NCI-H1105 (cell line): ENCODE results near the gene EVC2.

Experiments
- DNase-seq: peaks from one replicate; lab custom pipeline; 2025; lab: John Stamatoyannopoulos, UW

EVC2 gene

DNA sequence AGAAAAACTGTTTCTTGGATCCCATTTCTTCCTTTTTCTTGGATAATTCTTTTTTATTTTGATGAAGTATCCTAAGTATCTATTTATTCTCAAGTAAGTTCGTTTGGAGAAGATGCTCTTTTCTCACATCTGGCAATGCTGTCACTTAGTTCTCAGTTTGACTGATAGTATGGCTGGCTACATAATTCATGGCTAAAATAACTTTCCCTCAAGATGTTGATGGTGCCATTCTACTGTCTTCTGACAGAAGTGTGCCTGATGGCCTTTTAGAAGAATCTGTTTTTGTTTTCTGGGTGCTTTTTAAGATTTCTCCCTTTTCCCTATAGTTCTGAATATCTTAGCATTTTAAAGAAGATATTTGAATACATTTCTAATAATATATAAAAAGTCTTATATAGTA is 41.6 kb downstream of the EVC2 start:
- no peak for DNase-seq

- no peak for DNase-seq
Observed at GRCh38 chr4:5664778-5665177, 43.6 kb downstream of the EVC2 start.

DNA sequence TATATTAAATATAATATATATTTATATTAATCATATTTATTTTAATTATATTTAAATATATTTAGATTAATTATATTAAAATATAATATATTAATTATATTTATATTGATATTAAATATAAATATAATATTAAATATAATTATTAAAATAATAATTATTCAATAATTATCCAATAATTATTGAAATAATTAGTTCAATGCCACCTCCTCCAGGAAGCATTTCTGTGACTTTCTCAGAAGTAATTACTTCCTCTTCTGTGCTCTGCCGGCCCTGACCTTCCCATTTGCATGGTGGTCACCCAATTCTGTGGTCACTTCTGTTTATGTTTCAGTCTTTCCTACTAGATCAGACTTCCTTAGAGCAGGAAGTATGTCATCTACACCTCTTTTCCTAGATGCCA is 45.8 kb downstream of the EVC2 start:
- DNase-seq, result no peak

GRCh38 chr4:5661237-5661636 is 47.1 kb downstream of the EVC2 start:
- no peak for DNase-seq

DNA sequence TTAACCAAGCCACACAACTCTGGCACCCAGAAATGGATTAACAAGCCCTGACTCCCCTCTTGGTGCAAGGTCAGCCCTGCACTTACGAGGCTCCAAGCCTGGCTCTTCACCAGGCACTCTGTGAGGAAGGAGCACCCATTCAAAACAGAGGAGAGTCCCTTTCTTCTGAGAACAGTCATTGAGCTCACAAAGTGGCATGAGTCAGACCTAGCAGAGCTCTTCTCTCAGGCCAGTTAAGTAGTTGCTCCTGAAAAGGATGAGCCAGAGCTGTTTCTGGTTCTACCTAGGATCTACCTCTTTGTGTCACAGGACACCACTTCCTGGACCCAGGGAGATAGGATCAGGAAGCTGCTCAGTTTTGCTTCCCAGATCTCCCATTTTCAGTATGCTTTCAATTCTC is 48.2 kb downstream of the EVC2 start:
- DNase-seq, result no peak

DNA sequence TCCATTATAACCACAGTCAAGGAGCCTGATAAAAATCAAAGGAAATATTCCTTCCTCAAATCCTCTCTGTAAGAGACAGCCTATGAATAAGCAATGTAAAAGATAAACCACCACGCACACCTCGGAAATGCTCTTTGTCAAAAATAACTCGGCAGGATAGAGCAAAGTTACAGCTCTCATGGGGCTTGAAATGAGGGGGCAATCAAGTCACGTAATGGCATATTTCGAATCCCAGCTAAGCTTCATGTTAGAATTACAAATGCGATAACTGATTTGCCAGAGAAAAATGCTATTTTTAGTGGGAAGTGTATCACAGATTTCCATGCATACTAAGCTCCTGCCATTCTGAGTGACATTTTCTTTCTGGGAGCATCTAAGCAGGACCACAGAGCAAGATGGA is 49.4 kb downstream of the EVC2 start:
- DNase-seq, result no peak

DNA sequence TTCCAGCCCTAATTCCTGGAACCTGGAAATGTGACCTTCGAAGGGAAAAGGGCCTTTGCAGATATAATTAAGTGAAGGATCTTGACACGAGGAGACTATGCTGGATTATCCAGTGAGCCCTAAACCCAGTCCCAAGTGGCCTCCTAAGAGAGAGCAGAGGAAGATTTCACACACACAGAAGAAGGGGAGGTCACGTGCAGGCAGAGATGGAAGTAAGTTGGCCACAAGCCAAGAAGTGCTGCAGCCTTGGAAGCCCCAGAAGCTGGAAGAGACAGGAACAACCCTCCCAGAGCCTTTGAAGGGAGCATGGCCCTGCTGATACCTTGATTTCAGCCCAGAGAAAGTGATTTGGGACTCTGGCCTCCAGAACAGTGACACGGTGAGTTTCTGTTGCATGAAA is 51.9 kb downstream of the EVC2 start:
- DNase-seq, result no peak

DNA sequence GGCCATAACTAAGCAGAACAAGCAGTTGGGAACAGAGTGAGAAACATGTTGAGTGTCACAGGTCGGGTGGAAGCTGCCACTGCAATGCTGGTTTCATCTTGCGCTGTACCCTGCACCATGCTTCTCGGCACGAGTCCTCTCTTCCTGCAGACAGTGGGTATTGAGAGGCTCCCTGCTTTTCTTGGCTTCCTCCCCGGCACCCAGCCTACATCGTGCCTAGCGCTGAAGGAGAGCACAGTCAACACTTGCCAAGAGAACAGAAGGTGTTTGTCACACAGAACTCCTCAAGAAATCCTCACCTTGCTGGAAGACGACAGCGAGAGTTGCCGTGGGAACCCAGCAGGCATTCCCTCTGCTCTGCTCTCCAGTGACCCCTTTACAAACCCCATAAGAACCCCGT is 53.6 kb downstream of the EVC2 start:
- no peak for DNase-seq

DNA sequence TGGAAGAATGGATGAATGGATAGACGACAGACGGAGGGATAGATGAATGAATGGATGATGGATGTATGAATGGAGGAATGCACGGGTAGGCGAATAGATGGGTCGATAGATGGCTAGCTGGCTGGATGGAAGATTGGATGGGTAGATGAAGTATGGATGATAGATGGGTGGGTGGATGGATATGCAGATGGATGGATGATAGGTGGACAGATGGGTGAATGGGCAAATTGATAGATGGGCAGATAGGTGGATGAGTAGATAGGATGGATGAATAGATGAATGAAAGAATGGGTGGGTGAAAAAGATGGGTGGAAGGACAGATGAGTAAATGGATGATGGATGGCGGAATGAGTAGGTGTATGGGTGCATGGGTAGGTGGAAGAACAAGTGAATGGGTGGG is 57.3 kb downstream of the EVC2 start:
- no peak for DNase-seq

DNA sequence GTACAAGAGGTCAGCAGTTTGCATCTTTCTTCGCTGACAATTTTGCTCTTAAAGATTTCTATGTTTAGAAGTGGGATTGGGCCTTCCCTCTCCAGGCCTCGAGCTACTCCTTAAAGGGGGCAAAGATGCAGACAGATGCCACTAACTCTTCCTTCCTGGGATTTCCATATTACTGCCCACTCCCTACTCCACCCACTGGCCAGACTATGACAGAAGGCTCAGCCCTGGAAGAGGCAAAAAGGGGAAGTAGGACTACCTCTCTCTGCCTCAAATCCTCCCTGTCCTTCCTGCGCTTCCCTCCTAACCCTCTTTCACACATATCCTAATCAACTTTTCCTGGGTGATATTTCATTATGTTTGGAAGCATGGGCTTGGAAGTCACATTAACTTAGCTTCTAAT is 58.3 kb downstream of the EVC2 start:
- no peak for DNase-seq

DNA sequence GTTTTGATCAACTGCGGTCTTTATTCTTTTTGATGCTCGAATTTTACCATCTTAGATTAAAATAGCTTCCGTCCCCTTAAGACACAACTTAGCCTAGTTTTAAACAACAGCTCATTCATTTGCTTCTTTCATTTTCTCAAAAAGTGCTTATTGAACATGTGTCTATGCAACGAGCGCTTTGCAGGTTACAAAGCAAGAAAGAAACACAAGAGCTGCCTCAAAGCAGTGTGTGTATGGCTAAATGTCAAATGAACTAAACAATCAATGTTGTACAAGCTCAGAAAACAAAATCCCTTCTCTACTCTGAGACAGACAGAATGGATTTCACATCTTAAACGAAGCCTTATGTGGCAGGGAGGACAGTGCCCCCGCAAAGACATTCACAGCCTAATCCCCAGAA is 61.0 kb downstream of the EVC2 start:
- DNase-seq, result no peak

- no peak for DNase-seq
Observed at GRCh38 chr4:5640096-5640495, 68.3 kb downstream of the EVC2 start.

- no peak for DNase-seq
Observed at GRCh38 chr4:5639556-5639955, 68.8 kb downstream of the EVC2 start.

DNA sequence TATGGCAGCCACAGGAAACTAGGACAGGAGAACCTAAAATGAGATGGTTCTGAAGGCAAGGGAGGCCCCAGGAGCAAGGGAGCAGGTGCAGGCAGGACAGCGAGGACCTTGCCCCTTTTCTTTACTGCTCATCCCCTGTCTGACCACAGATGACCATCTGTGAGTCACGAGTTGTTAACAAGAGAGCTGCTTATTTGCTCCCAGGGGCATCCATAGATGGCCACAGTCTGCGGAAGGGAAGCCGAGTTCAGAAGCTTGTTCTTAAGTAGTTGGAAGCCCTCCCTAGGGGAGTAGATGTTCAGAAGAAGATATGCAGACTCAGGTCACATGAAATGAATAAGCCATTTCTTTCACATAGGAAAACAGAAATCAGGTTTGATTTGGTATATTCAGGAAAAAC is 69.4 kb downstream of the EVC2 start:
- no peak for DNase-seq

GRCh38 chr4:5638316-5638715 is 70.0 kb downstream of the EVC2 start:
- DNase-seq, result no peak

DNA sequence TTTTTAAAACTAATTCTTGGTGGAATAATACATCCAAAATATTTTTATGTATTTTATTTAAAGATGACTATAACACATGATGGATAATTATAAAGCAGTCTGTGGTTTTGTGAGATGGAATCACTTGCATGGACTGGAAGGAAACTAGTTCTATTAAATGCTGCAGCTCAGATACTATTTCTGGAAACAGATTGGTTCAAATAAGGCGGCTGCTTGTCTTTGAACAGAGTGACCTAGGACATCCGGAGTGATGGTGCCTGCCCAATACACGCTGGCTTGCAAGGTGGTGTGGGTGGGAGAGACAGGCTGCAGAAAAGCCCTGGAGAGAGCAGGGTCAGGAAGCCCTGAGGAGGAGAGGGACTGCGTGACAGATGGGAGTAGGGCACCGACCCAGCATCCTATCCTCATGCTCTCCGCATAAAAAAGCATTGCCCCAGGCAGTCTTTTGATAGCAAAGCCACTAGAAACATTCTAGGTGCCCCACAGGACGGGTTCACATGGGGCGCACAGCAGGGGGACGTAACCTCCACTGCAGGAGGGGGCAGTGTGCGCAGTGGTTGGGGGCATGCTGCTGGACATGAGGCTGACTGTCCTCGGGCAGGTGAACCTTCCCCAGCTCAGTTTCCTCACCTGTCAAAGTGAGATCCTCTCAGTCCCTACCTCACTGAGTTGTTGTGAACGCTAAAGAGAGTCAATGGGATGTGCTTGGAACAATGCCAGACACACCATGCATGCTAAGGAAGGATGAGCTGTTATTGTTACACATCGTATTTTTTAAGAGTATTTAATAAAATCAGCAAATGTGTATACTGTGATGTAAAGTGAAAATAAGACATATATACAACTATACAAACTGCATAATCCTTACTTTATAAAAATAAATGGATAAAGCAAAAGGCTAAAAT is 71.3 kb downstream of the EVC2 start:
- no peak for DNase-seq

GRCh38 chr4:5635826-5636195 is 72.5 kb downstream of the EVC2 start:
- DNase-seq, result no peak

DNA sequence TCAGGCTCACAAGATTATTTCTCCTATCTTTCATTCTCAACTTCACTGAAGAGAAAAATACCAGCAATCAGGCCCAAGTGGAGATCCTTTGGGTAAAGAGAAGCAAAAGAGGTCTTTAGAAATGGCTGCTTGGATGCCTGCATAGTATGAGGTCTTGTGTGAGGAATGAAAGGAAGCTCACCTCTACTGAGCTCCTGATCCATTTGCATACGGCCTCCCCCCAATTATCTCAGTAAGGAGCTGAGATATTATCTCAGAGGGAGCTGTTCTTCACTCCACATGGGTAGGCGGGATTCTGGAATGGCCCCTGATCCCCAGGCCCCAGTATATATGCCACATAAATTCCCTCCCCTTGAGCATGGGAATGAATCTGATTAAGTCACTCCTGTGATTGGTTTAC is 75.8 kb downstream of the EVC2 start:
- no peak for DNase-seq

- DNase-seq, result no peak
Observed at GRCh38 chr4:5632066-5632440, 76.3 kb downstream of the EVC2 start.

- no peak for DNase-seq
Observed at GRCh38 chr4:5631352-5632065, 76.8 kb downstream of the EVC2 start.

DNA sequence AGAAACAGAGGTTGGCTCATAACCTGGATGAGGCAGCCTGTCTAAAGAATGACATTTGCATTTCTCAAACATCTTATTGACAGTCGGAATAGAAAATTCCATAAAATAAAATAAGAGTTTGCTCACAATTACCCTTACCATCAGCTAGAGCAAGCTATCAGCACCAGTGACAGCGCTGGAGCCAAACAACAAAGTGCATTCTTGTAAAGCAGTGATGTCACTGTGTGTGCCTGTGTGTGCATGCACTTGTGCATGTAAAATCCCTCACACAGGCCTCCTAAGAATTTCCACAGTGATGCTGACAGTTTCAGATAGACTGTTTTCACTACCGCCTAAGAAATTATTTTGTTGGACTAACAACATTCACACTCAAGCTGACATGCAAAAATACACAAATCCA is 77.6 kb downstream of the EVC2 start:
- DNase-seq, result no peak

DNA sequence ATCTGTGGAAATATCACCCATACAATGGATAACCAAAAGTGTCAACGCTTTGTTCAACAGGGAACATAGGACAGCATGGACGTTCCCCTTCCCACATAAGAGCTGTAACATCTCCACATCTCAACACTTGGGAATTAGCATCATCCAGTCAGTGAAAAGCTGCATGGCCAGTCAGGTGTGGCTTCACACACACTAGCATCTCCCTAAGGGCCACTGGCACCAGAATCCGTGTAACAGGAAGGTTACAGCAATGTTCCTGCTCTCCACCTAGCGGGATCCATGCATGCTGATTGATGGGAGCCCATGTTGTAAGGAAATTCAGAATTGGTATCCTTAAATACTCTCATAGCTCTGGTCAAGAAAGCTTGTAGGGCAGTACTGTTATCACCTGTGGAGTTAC is 78.8 kb downstream of the EVC2 start:
- no peak for DNase-seq

DNA sequence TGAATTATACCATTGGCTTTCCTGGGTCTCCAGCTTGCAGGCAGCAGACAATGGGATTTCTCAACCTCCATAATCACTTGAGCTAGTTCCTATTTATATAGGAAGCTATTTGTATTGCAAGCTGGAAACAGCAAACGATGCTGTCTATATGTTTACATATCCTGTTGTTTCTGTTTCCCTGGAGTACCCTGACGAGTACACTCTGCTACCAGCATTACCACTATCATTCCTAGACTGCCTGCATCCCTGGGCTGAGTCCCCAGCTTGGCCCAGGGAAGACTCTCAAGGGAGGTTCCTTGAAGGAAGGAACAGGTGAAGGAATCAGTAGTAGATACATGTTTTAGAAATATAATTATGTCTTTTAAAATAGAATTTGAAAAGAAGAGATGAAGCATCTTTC is 81.4 kb downstream of the EVC2 start:
- no peak for DNase-seq

DNA sequence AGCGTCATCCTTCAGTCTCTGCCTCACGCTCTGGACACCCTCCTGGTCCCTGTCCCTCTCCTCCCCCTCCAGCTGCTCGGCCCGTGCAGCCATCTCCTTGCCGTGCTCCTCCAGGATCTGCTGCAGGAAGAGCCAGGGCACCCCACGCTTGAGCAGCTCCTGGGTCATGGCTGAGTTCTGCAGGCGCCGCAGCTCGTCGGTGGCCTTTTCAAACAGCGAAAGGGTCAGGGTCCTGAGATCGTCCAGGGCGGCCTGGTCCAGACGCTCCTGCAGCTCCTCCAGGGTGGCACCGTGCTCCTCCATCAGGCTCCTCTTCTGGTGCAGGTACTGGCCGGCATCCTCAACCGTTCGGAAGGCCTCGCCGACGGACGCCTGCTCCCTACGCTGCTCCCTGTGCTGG is 85.8 kb downstream of the EVC2 start:
- DNase-seq, result no peak
